Measurements from ENCODE around the gene TAB2.

Gene TAB2

DNA sequence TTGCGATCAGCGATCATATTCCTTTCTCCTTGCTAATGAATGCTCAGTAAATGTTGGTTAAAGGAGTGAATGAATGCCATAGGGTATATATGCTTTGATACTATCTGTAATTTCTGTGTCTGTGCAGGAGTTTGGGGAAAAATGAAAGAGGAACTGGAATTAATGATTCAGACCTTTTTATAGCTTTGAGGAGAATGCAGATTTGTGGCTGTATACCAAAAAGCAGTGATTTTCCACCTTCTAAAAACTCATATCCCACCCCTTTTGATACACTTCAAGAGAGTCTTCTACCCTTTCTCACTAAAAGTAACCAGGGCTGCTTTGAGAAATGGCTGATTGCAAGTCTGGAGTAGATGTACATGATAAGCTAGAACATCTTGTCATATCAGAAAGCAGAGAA lies 56.0 kb downstream of the TAB2 start:
- peak; percentile 58 for DNase-seq

GRCh38 chr6:149379977-149380376 lies 62.5 kb downstream of the TAB2 start:
- no peak for DNase-seq

DNA sequence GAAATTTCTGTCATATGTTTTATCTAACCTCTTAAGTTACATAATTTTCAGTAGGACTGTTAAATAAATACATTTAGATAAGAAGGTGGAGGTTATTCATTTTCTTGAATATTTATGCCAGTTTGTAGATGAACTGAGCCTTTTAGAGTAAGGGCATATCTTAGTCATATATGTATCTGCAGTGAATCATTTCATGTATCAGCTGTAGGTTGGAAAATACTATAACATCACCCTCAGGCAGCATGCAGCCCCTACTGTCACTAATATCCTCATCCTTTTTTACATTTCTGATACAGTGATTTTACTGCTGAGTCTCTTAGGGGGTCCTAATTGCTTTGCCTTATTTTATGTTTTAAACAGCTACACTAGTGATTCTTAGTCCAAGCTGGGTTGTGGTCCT lies 63.0 kb downstream of the TAB2 start:
- DNase-seq, result no peak

DNA sequence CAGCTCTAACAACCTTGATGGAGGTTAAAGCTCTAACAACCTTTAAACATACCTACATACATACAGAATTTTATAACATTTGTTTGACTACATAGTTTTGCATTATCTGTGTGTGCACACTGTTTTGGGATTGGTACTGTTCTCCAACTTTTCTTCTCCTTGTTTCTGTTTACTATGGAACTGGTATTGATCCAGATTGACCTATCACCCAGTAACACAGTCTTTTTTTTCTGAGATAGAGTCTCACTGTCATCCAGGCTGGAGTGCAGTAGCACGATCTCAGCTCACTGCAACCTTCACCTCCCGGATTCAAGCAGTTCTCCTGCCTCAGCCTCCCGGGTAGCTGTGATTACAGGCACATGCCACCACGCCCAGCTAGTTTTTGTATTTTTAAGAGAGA lies 65.9 kb downstream of the TAB2 start:
- no peak for DNase-seq

GRCh38 chr6:149384464-149384863 lies 67.0 kb downstream of the TAB2 start:
- no peak for DNase-seq

GRCh38 chr6:149385998-149386646 lies 68.6 kb downstream of the TAB2 start:
- no peak for DNase-seq

GRCh38 chr6:149387779-149388512 lies 70.4 kb downstream of the TAB2 start:
- DNase-seq, result no peak

- DNase-seq, result no peak
Measured at GRCh38 chr6:149389509-149390297, 72.2 kb downstream of the TAB2 start.

DNA sequence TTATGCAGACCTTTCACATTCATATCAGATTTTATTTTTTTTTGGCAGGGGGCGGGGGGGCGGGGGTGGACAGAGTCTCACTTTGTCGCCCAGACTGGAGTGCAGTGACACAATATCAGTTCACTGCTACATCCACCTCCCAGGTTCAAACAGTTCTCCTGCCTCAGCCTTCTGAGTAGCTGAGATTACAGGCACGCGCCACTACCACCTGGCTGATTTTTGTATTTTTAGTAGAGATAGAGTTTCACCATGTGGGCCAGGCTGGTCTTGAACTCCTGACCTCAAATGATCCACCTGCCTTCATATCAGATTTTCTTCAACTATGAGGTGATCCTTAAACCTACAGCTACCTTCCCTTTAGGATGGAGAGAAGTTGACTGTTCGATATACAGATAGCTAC lies 74.6 kb downstream of the TAB2 start:
- DNase-seq, result no peak

DNA sequence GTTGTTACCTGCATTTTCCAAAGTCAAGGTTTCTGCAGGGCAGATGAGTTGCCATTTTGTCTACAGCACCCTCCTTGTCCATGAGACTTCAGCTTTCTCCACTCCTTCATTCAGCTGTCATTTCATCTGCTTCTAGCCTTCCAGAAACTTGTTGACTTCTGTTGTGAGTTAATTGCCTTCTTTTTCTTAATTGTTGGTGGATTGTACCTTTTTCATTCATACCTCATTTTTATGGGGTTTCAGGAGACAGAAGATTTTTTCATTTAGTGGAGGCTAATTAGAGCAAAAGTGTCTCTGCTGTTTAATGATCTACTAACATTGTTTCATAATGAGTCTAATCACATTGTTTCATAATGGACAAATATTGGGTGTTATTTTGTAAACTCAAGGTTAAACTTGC lies 75.0 kb downstream of the TAB2 start:
- no peak for DNase-seq

- no peak for DNase-seq
Measured at GRCh38 chr6:149393002-149393679, 75.6 kb downstream of the TAB2 start.

DNA sequence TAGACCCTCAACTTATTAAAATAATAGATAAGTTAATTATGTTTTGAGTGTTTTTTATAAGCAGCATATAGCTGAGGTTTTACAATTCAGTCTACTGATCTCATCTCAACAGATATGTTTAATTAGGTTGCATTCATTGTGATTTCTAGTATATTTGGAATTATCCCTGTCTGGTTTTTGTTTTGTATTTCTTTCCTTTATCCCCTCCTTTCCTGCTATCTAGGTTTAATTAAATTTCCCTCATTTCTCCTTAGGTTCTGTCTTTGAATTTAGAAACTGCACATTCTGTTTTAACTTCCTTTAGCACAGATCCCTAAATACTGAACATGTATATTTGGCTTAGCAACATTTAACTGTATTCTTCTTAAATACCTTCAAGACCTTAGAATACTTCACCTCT lies 77.7 kb downstream of the TAB2 start:
- DNase-seq, result no peak

DNA sequence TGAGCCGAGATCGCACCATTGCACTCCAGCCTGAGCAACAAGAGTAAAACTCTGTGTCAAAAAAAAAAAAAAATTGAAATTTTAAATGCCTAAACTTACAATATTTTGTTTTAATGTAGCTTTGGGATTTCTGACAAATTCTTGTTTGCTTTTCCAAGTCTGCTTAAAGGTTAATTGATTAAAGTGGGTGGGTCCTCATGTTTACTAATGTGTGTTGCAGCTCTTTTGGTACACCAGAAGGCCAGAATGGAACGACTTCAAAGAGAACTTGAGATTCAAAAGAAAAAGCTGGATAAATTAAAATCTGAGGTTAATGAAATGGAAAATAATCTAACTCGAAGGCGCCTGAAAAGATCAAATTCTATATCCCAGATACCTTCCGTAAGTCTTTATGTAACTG lies 79.9 kb downstream of the TAB2 start:
- DNase-seq, result no peak

GRCh38 chr6:149400050-149400449 lies 82.5 kb downstream of the TAB2 start, which contains the start of gene SUMO4:
SUMO4 (plus strand) TSS chr6:149400262; CDS start chr6:149400392, 130 bp downstream.
- no peak for DNase-seq

GRCh38 chr6:149403534-149403933 lies 86.0 kb downstream of the TAB2 start:
- no peak for DNase-seq

DNA sequence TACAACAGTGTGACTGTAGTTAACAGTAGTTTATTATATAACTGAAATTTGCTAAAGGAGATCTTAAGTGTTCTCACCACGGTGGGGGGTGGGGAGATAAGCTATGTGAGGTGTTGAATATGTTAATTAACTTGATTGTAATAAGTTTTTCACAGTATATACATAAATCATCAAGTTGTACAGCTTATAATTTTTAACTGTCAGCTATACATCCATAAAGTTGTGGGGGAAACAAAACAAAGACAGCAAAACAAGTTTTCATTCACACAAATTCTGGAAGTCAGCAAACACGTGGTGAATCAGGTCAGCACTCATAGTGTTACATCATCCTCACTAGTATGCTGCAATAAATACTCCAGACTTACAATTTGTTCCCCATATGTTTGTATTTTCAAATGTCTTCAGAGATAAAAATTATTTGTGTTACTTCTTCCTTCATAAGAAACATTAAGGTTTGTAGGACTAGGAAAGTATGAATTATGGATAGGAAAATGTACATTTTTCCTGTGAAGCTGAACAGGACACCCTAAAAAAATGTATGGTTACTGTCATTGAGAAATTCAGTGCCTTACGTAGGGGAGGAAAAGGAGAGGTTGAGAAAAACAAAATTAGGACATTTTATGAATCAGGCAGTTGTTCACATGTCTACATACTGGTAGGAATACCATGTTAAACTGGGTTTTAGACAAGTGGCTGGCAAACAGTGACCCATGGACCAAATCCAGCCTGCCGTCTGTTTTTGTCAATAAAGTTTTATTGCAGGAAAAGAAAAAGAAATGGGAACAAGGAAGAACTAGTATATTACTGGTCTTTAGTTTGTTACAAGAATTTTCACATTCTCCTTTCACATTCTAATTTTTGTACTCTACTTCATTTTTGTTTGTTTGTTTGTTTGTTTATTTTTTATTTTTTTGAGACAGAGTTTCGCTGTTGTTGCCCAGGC lies 88.6 kb downstream of the TAB2 start:
- peak; percentile 78 for DNase-seq

- no peak for DNase-seq
Measured at GRCh38 chr6:149409617-149410016, 92.1 kb downstream of the TAB2 start.

GRCh38 chr6:149410557-149410956 lies 93.0 kb downstream of the TAB2 start:
- DNase-seq, result peak; percentile 6

DNA sequence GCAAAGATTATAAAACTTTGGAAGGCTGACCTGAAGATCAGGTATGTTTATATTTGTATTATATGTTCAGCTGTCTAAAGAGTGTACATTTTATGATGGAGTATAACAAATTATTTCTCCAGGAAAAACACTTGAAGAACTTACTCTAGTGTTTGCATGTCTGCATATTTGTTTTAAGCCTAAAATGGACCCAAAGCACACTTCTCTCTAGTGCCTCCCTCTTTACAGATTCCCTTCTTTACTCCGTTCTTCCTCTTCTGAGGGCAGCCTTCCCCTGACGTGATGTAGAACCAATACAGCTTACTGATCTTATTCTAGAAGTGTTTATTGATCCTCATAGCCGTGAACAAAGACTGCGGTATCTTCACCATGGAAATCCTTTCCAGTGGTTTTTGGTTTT lies 96.5 kb downstream of the TAB2 start:
- DNase-seq, result no peak

DNA sequence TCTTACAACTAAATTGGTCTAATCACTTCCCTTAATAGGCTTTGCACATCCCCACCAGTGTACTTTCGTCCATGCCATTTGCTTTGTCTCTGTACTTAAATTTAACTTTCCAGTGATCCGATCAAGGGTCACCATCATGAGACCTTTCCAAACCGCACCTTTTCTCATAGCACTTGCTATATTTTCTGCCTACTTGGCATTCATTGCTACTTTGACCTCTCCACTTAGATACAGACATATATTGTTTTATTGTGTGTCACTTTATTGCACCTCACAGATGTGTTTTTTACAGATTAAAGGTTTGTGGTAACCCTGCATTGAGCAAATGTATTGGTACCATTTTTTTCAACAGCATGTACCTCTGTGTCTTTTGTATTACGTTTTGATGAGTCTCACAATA lies 97.3 kb downstream of the TAB2 start:
- DNase-seq, result no peak

- DNase-seq, result no peak
Measured at GRCh38 chr6:149419696-149420404, 102.3 kb downstream of the TAB2 start.

All from suppressor macrophage treated with lipopolysaccharide for 4 hours (primary cell).